Activated B cell treated with CpG ODN at 0.5 μM for 24 hours (primary cell): ENCODE measurements around the gene SQSTM1. TPM values are rescaled to one million over a fixed set of nuclear protein-coding genes. Genes with fewer than 3 reads are reported as not detected.

Source experiments
- ATAC-seq: fragments of 200-7000 bp; cut with Tn5 transposase; one replicate; pipeline ENCODE4 v1.10.0; 2021; ENCODE audit warnings: low read depth, mild to moderate bottlenecking, moderate library complexity
- CTCF ChIA-PET: fragments of 350-600 bp; sonication (Branson Sonifier 250); formaldehyde crosslinking; loops from one replicate; lab custom pipeline; 2021; ENCODE audit warnings: antibody characterized with exemption; lab: Charles Lee
- POLR2A ChIA-PET: fragments of 350-600 bp; sonication (Branson Sonifier 250); formaldehyde crosslinking; loops from one replicate; lab custom pipeline; 2021; ENCODE audit warnings: antibody characterized with exemption; lab: Charles Lee
- DNase-seq: peaks from one replicate; pipeline ENCODE4 v3.0.0; 2022
- H3K27ac Mint-ChIP-seq: one replicate; pipeline ENCODE4 v1.8.0; 2020; ENCODE audit warnings: mixed read lengths
- H3K27me3 Mint-ChIP-seq: one replicate; pipeline ENCODE4 v1.8.0; 2021; ENCODE audit warnings: mixed read lengths
- H3K36me3 Mint-ChIP-seq: one replicate; pipeline ENCODE4 v1.8.0; 2021; ENCODE audit warnings: low read depth, mixed read lengths
- H3K4me1 Mint-ChIP-seq: one replicate; pipeline ENCODE4 v1.8.0; 2021; ENCODE audit warnings: mixed read lengths
- H3K4me3 Mint-ChIP-seq: one replicate; pipeline ENCODE4 v1.8.0; 2020; ENCODE audit warnings: mild to moderate bottlenecking, mixed read lengths
- H3K9me3 Mint-ChIP-seq: one replicate; pipeline ENCODE4 v1.8.0; 2020; ENCODE audit warnings: mixed read lengths
- CTCF ChIP-seq: fragments of 200-600 bp; IDR thresholded peaks from one replicate; pipeline ENCODE4 v1.8.0; 2022; ENCODE audit warnings: antibody characterized with exemption, mild to moderate bottlenecking
- intact Hi-C: fragments of 100-400 bp; cut with micrococcal nuclease; formaldehyde crosslinking; loops from one replicate; pipeline ENCODE4 v1.15.1; 2024
- total RNA-seq: library from RNA; stranded (reverse); gene quantifications from 2 replicates; pipeline ENCODE4 v1.2.3, GENCODE V29; 2022

SQSTM1 gene
- total RNA-seq, 1 donor from 2014 or later, result 243 TPM

- Mint-ChIP-seq H3K4me1 (peaks cover 15% of the 10 kb centered on the region), H3K4me3 (no peak overlapping the region), H3K27ac (no peak overlapping the region), H3K9me3 (no peaks in the 10 kb centered on the region), H3K36me3 (peaks cover 80% of the 10 kb centered on the region), H3K27me3 (no peaks in the 10 kb centered on the region)
- ChIA-PET CTCF (no interaction called here), POLR2A (interaction anchor here (0.7 kb wide), 1 partner anchor 13 kb away, joined by 3 read pairs; no protein-coding TSS in a partner anchor)
- ATAC-seq, result no peak
- no peak for TF ChIP-seq CTCF
- intact Hi-C loops, result no loop called here
- no peak for DNase-seq
These were observed 18.9 kb downstream of the SQSTM1 start for GRCh38 chr5:179839328-179840256.

GRCh38 chr5:179840321-179840720 lies 19.6 kb downstream of the SQSTM1 start:
- H3K4me3 Mint-ChIP-seq, result no peak overlapping the region
- ChIA-PET POLR2A (no interaction called here), CTCF (no interaction called here)
- no peak for TF ChIP-seq CTCF
- DNase-seq (no peak), ATAC-seq (no peak)
- intact Hi-C loops, result no loop called here
- H3K9me3 Mint-ChIP-seq, result peaks cover 3% of the 10 kb centered on the region
- H3K27me3 Mint-ChIP-seq, result no peaks in the 10 kb centered on the region
- peaks cover 83% of the 10 kb centered on the region for H3K36me3 Mint-ChIP-seq
- H3K27ac Mint-ChIP-seq, result no peak overlapping the region
- peaks cover 15% of the 10 kb centered on the region for H3K4me1 Mint-ChIP-seq

GRCh38 chr5:179840766-179841165 lies 20.1 kb downstream of the SQSTM1 start:
- ATAC-seq (no peak), DNase-seq (no peak)
- H3K9me3 Mint-ChIP-seq, result peaks cover 3% of the 10 kb centered on the region
- H3K4me1 Mint-ChIP-seq, result peaks cover 15% of the 10 kb centered on the region
- CTCF ChIA-PET, result no interaction called here
- POLR2A ChIA-PET, result interaction anchor here (0.8 kb wide), 1 partner anchor 19 kb away, joined by 3 read pairs; no protein-coding TSS in a partner anchor
- no peak overlapping the region for H3K27ac Mint-ChIP-seq
- H3K4me3 Mint-ChIP-seq, result no peak overlapping the region
- intact Hi-C loops, result no loop called here
- no peaks in the 10 kb centered on the region for H3K27me3 Mint-ChIP-seq
- TF ChIP-seq CTCF, result no peak
- H3K36me3 Mint-ChIP-seq, result peaks cover 83% of the 10 kb centered on the region

GRCh38 chr5:179841621-179842020 lies 20.9 kb downstream of the SQSTM1 start:
- intact Hi-C loops, result no loop called here
- no peak for TF ChIP-seq CTCF
- DNase-seq (no peak), ATAC-seq (no peak)
- no peaks in the 10 kb centered on the region for H3K27me3 Mint-ChIP-seq
- H3K27ac Mint-ChIP-seq, result no peak overlapping the region
- H3K9me3 Mint-ChIP-seq, result peaks cover 3% of the 10 kb centered on the region
- no peak overlapping the region for H3K4me3 Mint-ChIP-seq
- H3K36me3 Mint-ChIP-seq, result peaks cover 81% of the 10 kb centered on the region
- ChIA-PET POLR2A (interaction anchor here (0.8 kb wide), 1 partner anchor 20 kb away, joined by 3 read pairs; no protein-coding TSS in a partner anchor), CTCF (no interaction called here)
- H3K4me1 Mint-ChIP-seq, result peaks cover 6% of the 10 kb centered on the region

- Mint-ChIP-seq H3K4me3 (peak overlapping the region; percentile 17), H3K9me3 (no peaks in the 10 kb centered on the region), H3K27me3 (no peaks in the 10 kb centered on the region), H3K4me1 (peaks cover 44% of the 10 kb centered on the region), H3K27ac (peak overlapping the region; percentile 80), H3K36me3 (peaks cover 10% of the 10 kb centered on the region)
- ChIA-PET CTCF (interaction anchor here (2.1 to 2.3 kb wide), 2 partner anchors 51 to 122 kb away, joined by 5 to 8 read pairs; no protein-coding TSS in a partner anchor), POLR2A (interaction anchor here (0.6 to 2.7 kb wide), 5 partner anchors 14 to 55 kb away, joined by 3 to 20 read pairs (median 4); partner anchors contain the start of genes SQSTM1 and TBC1D9B)
- ATAC-seq (peak; percentile 93), DNase-seq (no peak)
- TF ChIP-seq CTCF, result no peak
- intact Hi-C loops, result loop anchor here (1.0 to 10.0 kb wide), 3 partner anchors 17 to 1122 kb away; partner anchors contain the start of gene CANX
These were observed 32.4 kb downstream of the SQSTM1 start for GRCh38 chr5:179852993-179853547.
